ENCODE results near the gene DYRK1B. TPM values are rescaled to one million over a fixed set of nuclear protein-coding genes. Genes with fewer than 3 reads are reported as not detected.

DYRK1B gene
- total RNA-seq, 1 donor from 2014 or later: 54.0 TPM

GRCh38 chr19:39826311-39826945 is 7.5 kb downstream of the DYRK1B start:
- DNase-seq (ENCODE audit: low spot score in 2 of 2, unreplicated experiment in 2 of 2): no peak
- Mint-ChIP-seq H3K4me3 (no peak overlapping the region), H3K9me3 (no peaks in the 10 kb centered on the region), H3K4me1 (no peaks in the 10 kb centered on the region), H3K27me3 (ENCODE audit: low read depth) (no peaks in the 10 kb centered on the region), H3K27ac (no peak overlapping the region), H3K36me3 (peaks cover 31% of the 10 kb centered on the region)
- TF ChIP-seq CTCF (IDR thresholded peaks at IDR 0.05; ENCODE audit: unreplicated experiment): no peak

GRCh38 chr19:39825531-39826076 is 8.4 kb downstream of the DYRK1B start:
- TF ChIP-seq CTCF (IDR thresholded peaks at IDR 0.05; ENCODE audit: unreplicated experiment): no peak
- Mint-ChIP-seq H3K27me3 (ENCODE audit: low read depth) (no peaks in the 10 kb centered on the region), H3K9me3 (no peaks in the 10 kb centered on the region), H3K4me3 (no peak overlapping the region), H3K36me3 (peaks cover 25% of the 10 kb centered on the region), H3K27ac (no peak overlapping the region), H3K4me1 (no peaks in the 10 kb centered on the region)
- DNase-seq (ENCODE audit: low spot score in 2 of 2, unreplicated experiment in 2 of 2): no peak

DNA sequence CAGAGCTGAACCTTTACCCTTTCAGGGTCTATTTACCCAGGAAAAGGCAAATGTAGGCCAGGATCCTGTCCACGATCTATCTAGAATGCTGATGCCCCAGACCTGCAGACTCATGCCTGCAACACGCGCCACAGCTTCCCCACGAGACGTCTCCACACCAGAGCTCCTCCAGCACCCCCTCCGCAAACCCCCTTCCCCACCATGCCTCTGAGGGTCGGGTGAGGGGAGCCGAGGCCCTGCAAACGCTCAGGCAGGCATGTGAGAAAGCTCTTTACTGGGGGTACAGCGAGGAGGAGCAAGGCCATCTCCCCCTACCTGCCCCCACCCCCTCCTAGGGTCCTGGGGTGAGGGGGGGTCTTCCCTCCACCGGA is 8.9 kb downstream of the DYRK1B start:
- no peak overlapping the region for H3K4me3 Mint-ChIP-seq
- H3K27ac Mint-ChIP-seq: no peak overlapping the region
- TF ChIP-seq CTCF (IDR thresholded peaks at IDR 0.05; ENCODE audit: unreplicated experiment): no peak
- no peaks in the 10 kb centered on the region for H3K27me3 Mint-ChIP-seq (ENCODE audit: low read depth)
- H3K9me3 Mint-ChIP-seq: no peaks in the 10 kb centered on the region
- H3K4me1 Mint-ChIP-seq: no peaks in the 10 kb centered on the region
- peaks cover 19% of the 10 kb centered on the region for H3K36me3 Mint-ChIP-seq
- no peak for DNase-seq (ENCODE audit: low spot score in 2 of 2, unreplicated experiment in 2 of 2)

DNA sequence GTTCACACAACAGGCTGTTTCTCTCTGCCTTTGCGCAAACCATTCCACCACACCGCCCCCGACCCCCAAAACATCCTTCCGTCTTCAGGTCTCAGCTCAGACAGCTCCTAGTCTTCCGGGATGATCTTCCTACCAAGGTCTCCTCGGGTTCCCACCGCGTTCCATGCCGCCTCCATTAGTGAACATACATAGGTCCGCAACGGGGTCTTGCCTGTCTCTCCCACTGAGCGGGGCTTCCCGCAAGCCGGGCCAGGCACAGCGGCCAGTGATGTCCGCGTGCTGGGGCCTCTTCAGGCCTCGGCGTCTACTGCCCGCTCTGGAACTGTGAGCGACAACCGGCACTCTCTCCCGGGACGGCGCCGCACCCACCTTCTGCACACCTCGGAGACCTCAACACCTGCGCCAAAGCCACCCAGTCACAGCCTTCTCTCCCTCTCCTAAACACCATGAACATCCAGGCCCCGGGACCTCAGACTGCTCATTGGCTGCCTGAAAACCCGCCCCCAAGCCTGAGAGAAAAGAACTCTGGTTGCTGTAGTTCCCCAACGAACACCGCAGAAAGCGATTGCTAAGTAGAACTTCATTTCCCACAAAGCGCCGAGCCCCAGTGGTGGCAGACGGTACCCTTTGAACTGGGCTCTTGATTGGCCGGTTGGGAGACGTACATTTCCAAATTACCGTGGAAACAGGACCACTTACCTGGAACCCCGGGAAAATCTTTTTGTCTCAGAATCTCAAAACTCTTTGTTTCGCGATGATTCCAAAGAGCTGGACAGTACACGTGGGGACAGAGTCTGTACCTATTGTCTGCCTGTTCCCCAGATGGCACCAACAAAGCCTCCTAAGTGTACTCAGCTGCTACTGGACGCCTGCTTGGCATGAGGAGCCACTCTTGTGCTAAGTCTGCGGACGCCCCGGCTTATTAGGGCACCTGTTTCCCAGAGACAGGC is 9.5 kb downstream of the DYRK1B start:
- TF ChIP-seq CTCF (IDR thresholded peaks at IDR 0.05; ENCODE audit: unreplicated experiment): no peak
- Mint-ChIP-seq H3K4me3 (no peak overlapping the region), H3K9me3 (no peaks in the 10 kb centered on the region), H3K4me1 (no peaks in the 10 kb centered on the region), H3K36me3 (peaks cover 15% of the 10 kb centered on the region), H3K27ac (no peak overlapping the region), H3K27me3 (ENCODE audit: low read depth) (no peaks in the 10 kb centered on the region)
- DNase-seq (ENCODE audit: low spot score in 2 of 2, unreplicated experiment in 2 of 2): peak; percentile 58 to 80

GRCh38 chr19:39823686-39824085 is 10.3 kb downstream of the DYRK1B start:
- Mint-ChIP-seq H3K27me3 (ENCODE audit: low read depth) (no peaks in the 10 kb centered on the region), H3K27ac (no peak overlapping the region), H3K36me3 (peaks cover 10% of the 10 kb centered on the region)

More at GRCh38 chr19:39823686-39824085, 10.3 kb downstream of the DYRK1B start:
- no peak for DNase-seq (ENCODE audit: low spot score in 2 of 2, unreplicated experiment in 2 of 2)
- TF ChIP-seq CTCF (IDR thresholded peaks at IDR 0.05; ENCODE audit: unreplicated experiment): no peak
- no peaks in the 10 kb centered on the region for H3K9me3 Mint-ChIP-seq
- no peaks in the 10 kb centered on the region for H3K4me1 Mint-ChIP-seq
- H3K4me3 Mint-ChIP-seq: no peak overlapping the region

Measured in mesothelial cell of epicardium (in vitro differentiated cells).